ENCODE data around the gene ADAP2. TPM values are rescaled to one million over a fixed set of nuclear protein-coding genes. Genes with fewer than 3 reads are reported as not detected.

ADAP2 gene
- total RNA-seq, 3 donors from 2014 or later = 7.5 to 40.0 (median 12.3) TPM

DNA sequence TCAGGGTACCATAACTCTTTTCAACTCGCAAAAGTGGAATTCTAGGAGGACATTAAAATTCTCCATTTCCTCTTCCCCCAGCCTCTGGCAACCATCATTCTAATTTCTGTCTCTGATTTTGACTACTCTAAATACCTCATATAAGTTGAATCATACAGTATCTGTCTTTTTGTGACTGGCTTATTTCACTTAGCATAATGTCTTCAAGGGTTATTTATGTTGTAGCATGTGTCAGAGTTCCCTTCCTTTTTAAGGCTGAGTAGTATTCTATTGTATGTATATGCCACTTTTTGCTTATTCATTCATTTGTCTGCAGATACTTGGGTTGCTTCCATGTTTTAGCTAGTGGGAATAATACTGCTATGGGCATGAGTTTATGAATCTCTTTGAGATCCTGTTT, 61.1 kb downstream of the ADAP2 start:
- intact Hi-C loops (cut with DNase I; ENCODE audit: low total_unique reads) = no loop called here
- DNase-seq (ENCODE audit: low spot score in 2 of 2) = no peak
- H3K27ac ChIP-seq = no peak overlapping the region
- H3K27me3 ChIP-seq = no peaks in the 10 kb centered on the region
- H3K36me3 ChIP-seq = no peaks in the 10 kb centered on the region
- TF ChIP-seq, protein P1, sequence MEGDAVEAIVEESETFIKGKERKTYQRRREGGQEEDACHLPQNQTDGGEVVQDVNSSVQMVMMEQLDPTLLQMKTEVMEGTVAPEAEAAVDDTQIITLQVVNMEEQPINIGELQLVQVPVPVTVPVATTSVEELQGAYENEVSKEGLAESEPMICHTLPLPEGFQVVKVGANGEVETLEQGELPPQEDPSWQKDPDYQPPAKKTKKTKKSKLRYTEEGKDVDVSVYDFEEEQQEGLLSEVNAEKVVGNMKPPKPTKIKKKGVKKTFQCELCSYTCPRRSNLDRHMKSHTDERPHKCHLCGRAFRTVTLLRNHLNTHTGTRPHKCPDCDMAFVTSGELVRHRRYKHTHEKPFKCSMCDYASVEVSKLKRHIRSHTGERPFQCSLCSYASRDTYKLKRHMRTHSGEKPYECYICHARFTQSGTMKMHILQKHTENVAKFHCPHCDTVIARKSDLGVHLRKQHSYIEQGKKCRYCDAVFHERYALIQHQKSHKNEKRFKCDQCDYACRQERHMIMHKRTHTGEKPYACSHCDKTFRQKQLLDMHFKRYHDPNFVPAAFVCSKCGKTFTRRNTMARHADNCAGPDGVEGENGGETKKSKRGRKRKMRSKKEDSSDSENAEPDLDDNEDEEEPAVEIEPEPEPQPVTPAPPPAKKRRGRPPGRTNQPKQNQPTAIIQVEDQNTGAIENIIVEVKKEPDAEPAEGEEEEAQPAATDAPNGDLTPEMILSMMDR (IDR thresholded peaks at IDR 0.05) = no peak
- TF ChIP-seq POLR2AphosphoS5 (IDR thresholded peaks at IDR 0.05) (no peak), POLR2A (IDR thresholded peaks at IDR 0.05) (no peak)
- H3K9me3 ChIP-seq = no peaks in the 10 kb centered on the region
- H3K4me1 ChIP-seq = no peaks in the 10 kb centered on the region
- H3K4me3 ChIP-seq = no peak overlapping the region

DNA sequence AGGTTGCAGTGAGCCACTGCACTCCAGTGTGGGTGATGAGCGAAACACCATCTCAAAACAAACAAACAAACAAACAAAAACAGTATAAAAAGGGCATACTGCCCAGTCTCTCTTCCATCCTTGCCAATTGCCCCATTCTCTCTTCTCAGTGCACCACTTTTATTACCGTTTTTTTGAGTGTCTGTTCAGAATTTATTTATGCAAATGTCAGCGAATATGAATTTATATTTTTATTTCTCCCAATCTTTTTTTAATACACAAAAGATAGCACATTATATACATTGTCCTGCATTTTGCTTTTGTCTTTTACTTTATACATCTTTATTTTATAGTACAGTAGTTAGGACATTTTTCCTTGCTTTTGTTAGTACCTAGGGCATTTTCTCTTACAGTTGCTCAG, 68.7 kb downstream of the ADAP2 start:
- H3K4me3 ChIP-seq = no peak overlapping the region
- TF ChIP-seq, protein P1 (IDR thresholded peaks at IDR 0.05) = no peak
- no peak for TF ChIP-seq POLR2AphosphoS5 (IDR thresholded peaks at IDR 0.05)
- TF ChIP-seq POLR2A (IDR thresholded peaks at IDR 0.05) = no peak
- DNase-seq (ENCODE audit: low spot score in 2 of 2) = no peak
- H3K36me3 ChIP-seq = no peaks in the 10 kb centered on the region
- H3K4me1 ChIP-seq = no peaks in the 10 kb centered on the region
- H3K9me3 ChIP-seq = no peaks in the 10 kb centered on the region
- intact Hi-C loops (cut with DNase I; ENCODE audit: low total_unique reads) = no loop called here
- no peaks in the 10 kb centered on the region for H3K27me3 ChIP-seq
- no peak overlapping the region for H3K27ac ChIP-seq

DNA sequence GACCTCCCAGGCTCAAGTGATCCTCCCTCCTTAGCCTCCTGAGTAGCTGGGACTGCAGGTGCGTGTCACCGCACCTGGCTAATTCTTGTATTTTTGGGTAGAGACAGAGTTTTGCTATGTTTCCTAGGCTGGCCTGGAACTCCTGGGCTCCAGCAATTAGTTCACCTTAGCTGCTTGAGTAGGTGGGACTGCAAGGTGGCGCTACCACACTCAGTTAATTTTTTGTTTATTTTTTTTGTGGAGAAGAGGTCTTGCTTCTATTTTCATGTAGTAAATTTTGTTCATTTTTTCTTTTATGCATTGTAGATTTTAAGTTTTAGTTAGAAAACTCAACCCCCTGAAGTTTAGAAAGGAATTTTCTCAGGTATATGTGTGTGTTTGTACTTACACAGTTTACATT, 70.8 kb downstream of the ADAP2 start:
- Histone ChIP-seq H3K4me3 (no peak overlapping the region), H3K9me3 (no peaks in the 10 kb centered on the region), H3K27me3 (no peaks in the 10 kb centered on the region), H3K4me1 (no peaks in the 10 kb centered on the region), H3K36me3 (peaks cover 3% of the 10 kb centered on the region), H3K27ac (no peak overlapping the region)
- no peak for TF ChIP-seq POLR2AphosphoS5 (IDR thresholded peaks at IDR 0.05)
- TF ChIP-seq, protein P1 (IDR thresholded peaks at IDR 0.05) = no peak
- no peak for DNase-seq (ENCODE audit: low spot score in 2 of 2)
- intact Hi-C loops (cut with DNase I; ENCODE audit: low total_unique reads) = no loop called here

- TF ChIP-seq POLR2A (IDR thresholded peaks at IDR 0.05) = no peak
- TF ChIP-seq, protein P1 (IDR thresholded peaks at IDR 0.05) = no peak
- TF ChIP-seq POLR2AphosphoS5 (IDR thresholded peaks at IDR 0.05) = no peak
- intact Hi-C loops (cut with DNase I; ENCODE audit: low total_unique reads) = no loop called here
- H3K9me3 ChIP-seq = no peaks in the 10 kb centered on the region
- no peaks in the 10 kb centered on the region for H3K27me3 ChIP-seq
- H3K4me1 ChIP-seq = no peaks in the 10 kb centered on the region
- peaks cover 9% of the 10 kb centered on the region for H3K36me3 ChIP-seq
- DNase-seq (ENCODE audit: low spot score in 2 of 2) = no peak
- no peak overlapping the region for H3K27ac ChIP-seq
- H3K4me3 ChIP-seq = no peak overlapping the region
Observed at GRCh38 chr17:30995347-30995746, 73.6 kb downstream of the ADAP2 start.

- intact Hi-C loops (cut with DNase I; ENCODE audit: low total_unique reads) = no loop called here
- no peak for TF ChIP-seq POLR2A (IDR thresholded peaks at IDR 0.05)
- TF ChIP-seq, protein P1 (IDR thresholded peaks at IDR 0.05) = no peak
- no peak for TF ChIP-seq POLR2AphosphoS5 (IDR thresholded peaks at IDR 0.05)
- Histone ChIP-seq H3K9me3 (no peaks in the 10 kb centered on the region), H3K27me3 (no peaks in the 10 kb centered on the region), H3K36me3 (peaks cover 9% of the 10 kb centered on the region), H3K4me3 (no peak overlapping the region), H3K4me1 (no peaks in the 10 kb centered on the region), H3K27ac (no peak overlapping the region)
- no peak for DNase-seq (ENCODE audit: low spot score in 2 of 2)
Observed at GRCh38 chr17:30996486-30996885, 74.7 kb downstream of the ADAP2 start.
